HEK293 (cell line): ENCODE measurements around the gene DCLK1.

Experiments used
- ATF2 ChIP-seq: fragments of 450-650 bp; formaldehyde crosslinking; IDR thresholded peaks from 2 replicates; pipeline ENCODE4 v1.5.1; 2016; ENCODE audit warnings: missing biosample characterization, missing genetic modification characterization, low read depth
- PRDM6 ChIP-seq: fragments of 450-650 bp; formaldehyde crosslinking; IDR thresholded peaks from 2 replicates; pipeline ENCODE4 v1.5.1; 2017; ENCODE audit warnings: missing biosample characterization, missing genetic modification characterization
- SCRT1 ChIP-seq: fragments of 450-650 bp; formaldehyde crosslinking; IDR thresholded peaks from 2 replicates; pipeline ENCODE4 v1.5.1; 2016; ENCODE audit warnings: missing biosample characterization, missing genetic modification characterization, borderline replicate concordance
- SCRT2 ChIP-seq: fragments of 450-650 bp; formaldehyde crosslinking; IDR thresholded peaks from 2 replicates; pipeline ENCODE4 v1.5.1; 2016; ENCODE audit warnings: missing biosample characterization, missing genetic modification characterization
- YY2 ChIP-seq: fragments of 450-650 bp; formaldehyde crosslinking; IDR thresholded peaks from 2 replicates; pipeline ENCODE4 v1.5.1; 2016; ENCODE audit warnings: missing biosample characterization, missing genetic modification characterization
- ZBTB6 ChIP-seq: fragments of 450-650 bp; formaldehyde crosslinking; IDR thresholded peaks from 2 replicates; pipeline ENCODE4 v1.5.1; 2017; ENCODE audit warnings: missing biosample characterization, missing genetic modification characterization
- ZFP37 ChIP-seq: fragments of 450-650 bp; formaldehyde crosslinking; IDR thresholded peaks from 2 replicates; pipeline ENCODE4 v1.5.1; 2016; ENCODE audit warnings: missing biosample characterization, missing genetic modification characterization
- ZNF138 ChIP-seq: fragments of 450-650 bp; formaldehyde crosslinking; IDR thresholded peaks from 2 replicates; pipeline ENCODE4 v1.5.1; 2016; ENCODE audit warnings: missing biosample characterization, missing genetic modification characterization, borderline replicate concordance
- ZNF148 ChIP-seq: fragments of 450-650 bp; formaldehyde crosslinking; IDR thresholded peaks from 2 replicates; pipeline ENCODE4 v1.5.0; 2017; ENCODE audit warnings: missing biosample characterization, missing genetic modification characterization, borderline replicate concordance
- ZNF174 ChIP-seq: fragments of 450-650 bp; formaldehyde crosslinking; IDR thresholded peaks from 2 replicates; pipeline ENCODE4 v1.5.0; 2017; ENCODE audit warnings: missing biosample characterization, mild to moderate bottlenecking, missing genetic modification characterization
- ZNF24 ChIP-seq: fragments of 450-650 bp; formaldehyde crosslinking; IDR thresholded peaks from 2 replicates; pipeline ENCODE4 v1.5.1; 2016; ENCODE audit warnings: missing biosample characterization, missing genetic modification characterization
- ZNF426 ChIP-seq: fragments of 450-650 bp; formaldehyde crosslinking; IDR thresholded peaks from 2 replicates; pipeline ENCODE4 v1.5.1; 2017; ENCODE audit warnings: missing biosample characterization, missing genetic modification characterization, mild to moderate bottlenecking, inconsistent platforms, moderate library complexity
- ZNF433 ChIP-seq: fragments of 450-650 bp; formaldehyde crosslinking; IDR thresholded peaks from 2 replicates; pipeline ENCODE4 v1.5.1; 2016; ENCODE audit warnings: missing biosample characterization, missing genetic modification characterization, low read depth
- ZNF548 ChIP-seq: fragments of 450-650 bp; formaldehyde crosslinking; IDR thresholded peaks from 2 replicates; pipeline ENCODE4 v1.5.1; 2016; ENCODE audit warnings: missing biosample characterization, missing genetic modification characterization
- ZNF610 ChIP-seq: fragments of 450-650 bp; formaldehyde crosslinking; IDR thresholded peaks from 2 replicates; pipeline ENCODE4 v1.5.1; 2016; ENCODE audit warnings: missing biosample characterization, missing genetic modification characterization, borderline replicate concordance
- ZNF664 ChIP-seq: fragments of 450-650 bp; formaldehyde crosslinking; IDR thresholded peaks from 2 replicates; pipeline ENCODE4 v1.5.1; 2016; ENCODE audit warnings: missing biosample characterization, missing genetic modification characterization
- ZNF677 ChIP-seq: fragments of 450-650 bp; IDR thresholded peaks from 2 replicates; pipeline ENCODE4 v1.5.0; 2018; ENCODE audit warnings: missing biosample characterization, mild to moderate bottlenecking, missing genetic modification characterization, moderate library complexity
- ZNF707 ChIP-seq: fragments of 450-650 bp; formaldehyde crosslinking; IDR thresholded peaks from 2 replicates; pipeline ENCODE4 v1.5.1; 2016; ENCODE audit warnings: missing biosample characterization, missing genetic modification characterization
- ZNF785 ChIP-seq: fragments of 450-650 bp; formaldehyde crosslinking; IDR thresholded peaks from 2 replicates; pipeline ENCODE4 v1.5.1; 2016; ENCODE audit warnings: missing biosample characterization, missing genetic modification characterization
- TF ChIP-seq, protein P1 (sequence below): fragments of 450-650 bp; formaldehyde crosslinking; conservative IDR thresholded peaks from 2 replicates; pipeline ENCODE4 v1.5.1; 2016; ENCODE audit warnings: low read depth, missing biosample characterization, missing genetic modification characterization
- TF ChIP-seq, protein P2 (sequence below): fragments of 450-650 bp; formaldehyde crosslinking; IDR thresholded peaks from 2 replicates; pipeline ENCODE4 v1.5.1; 2016; ENCODE audit warnings: missing biosample characterization, missing genetic modification characterization
- TF ChIP-seq, protein P3 (sequence below): fragments of 450-650 bp; formaldehyde crosslinking; IDR thresholded peaks from 2 replicates; pipeline ENCODE4 v1.5.1; 2016; ENCODE audit warnings: missing biosample characterization, missing genetic modification characterization, borderline replicate concordance

DCLK1 gene

GRCh38 chr13:36163809-36164308 is 32.7 kb upstream of the DCLK1 start (continued):
- TF ChIP-seq ZNF610 (tag by site-specific recombination) = peak; percentile 72; the same call in 1 of the 2 replicates
- no peak for TF ChIP-seq ZNF24
- TF ChIP-seq ATF2 (tag by site-specific recombination) = no peak
- TF ChIP-seq ZNF548 (tag by site-specific recombination) = no peak
- no peak for TF ChIP-seq SCRT2 (tag by site-specific recombination)
- no peak for TF ChIP-seq ZNF148
- no peak for TF ChIP-seq ZNF174 (tag by site-specific recombination)
- no peak for TF ChIP-seq ZNF707 (tag by site-specific recombination)
- TF ChIP-seq, protein P1, sequence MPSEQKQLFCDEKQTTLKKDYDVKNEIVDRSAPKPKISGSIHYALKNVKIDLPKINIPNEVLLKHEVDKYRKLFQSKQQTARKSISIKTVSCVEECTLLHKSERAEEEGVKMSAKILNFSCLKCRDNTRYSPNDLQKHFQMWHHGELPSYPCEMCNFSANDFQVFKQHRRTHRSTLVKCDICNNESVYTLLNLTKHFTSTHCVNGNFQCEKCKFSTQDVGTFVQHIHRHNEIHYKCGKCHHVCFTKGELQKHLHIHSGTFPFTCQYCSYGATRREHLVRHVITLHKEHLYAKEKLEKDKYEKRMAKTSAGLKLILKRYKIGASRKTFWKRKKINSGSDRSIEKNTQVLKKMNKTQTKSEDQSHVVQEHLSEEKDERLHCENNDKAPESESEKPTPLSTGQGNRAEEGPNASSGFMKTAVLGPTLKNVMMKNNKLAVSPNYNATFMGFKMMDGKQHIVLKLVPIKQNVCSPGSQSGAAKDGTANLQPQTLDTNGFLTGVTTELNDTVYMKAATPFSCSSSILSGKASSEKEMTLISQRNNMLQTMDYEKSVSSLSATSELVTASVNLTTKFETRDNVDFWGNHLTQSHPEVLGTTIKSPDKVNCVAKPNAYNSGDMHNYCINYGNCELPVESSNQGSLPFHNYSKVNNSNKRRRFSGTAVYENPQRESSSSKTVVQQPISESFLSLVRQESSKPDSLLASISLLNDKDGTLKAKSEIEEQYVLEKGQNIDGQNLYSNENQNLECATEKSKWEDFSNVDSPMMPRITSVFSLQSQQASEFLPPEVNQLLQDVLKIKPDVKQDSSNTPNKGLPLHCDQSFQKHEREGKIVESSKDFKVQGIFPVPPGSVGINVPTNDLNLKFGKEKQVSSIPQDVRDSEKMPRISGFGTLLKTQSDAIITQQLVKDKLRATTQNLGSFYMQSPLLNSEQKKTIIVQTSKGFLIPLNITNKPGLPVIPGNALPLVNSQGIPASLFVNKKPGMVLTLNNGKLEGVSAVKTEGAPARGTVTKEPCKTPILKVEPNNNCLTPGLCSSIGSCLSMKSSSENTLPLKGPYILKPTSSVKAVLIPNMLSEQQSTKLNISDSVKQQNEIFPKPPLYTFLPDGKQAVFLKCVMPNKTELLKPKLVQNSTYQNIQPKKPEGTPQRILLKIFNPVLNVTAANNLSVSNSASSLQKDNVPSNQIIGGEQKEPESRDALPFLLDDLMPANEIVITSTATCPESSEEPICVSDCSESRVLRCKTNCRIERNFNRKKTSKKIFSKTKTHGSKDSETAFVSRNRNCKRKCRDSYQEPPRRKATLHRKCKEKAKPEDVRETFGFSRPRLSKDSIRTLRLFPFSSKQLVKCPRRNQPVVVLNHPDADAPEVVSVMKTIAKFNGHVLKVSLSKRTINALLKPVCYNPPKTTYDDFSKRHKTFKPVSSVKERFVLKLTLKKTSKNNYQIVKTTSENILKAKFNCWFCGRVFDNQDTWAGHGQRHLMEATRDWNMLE (tag by site-specific recombination) = no peak
- TF ChIP-seq YY2 (tag by site-specific recombination) = no peak
- TF ChIP-seq, protein P2, sequence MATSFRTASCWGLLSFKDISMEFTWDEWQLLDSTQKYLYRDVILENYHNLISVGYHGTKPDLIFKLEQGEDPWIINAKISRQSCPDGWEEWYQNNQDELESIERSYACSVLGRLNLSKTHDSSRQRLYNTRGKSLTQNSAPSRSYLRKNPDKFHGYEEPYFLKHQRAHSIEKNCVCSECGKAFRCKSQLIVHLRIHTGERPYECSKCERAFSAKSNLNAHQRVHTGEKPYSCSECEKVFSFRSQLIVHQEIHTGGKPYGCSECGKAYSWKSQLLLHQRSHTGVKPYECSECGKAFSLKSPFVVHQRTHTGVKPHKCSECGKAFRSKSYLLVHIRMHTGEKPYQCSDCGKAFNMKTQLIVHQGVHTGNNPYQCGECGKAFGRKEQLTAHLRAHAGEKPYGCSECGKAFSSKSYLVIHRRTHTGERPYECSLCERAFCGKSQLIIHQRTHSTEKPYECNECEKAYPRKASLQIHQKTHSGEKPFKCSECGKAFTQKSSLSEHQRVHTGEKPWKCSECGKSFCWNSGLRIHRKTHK = no peak
- no peak for TF ChIP-seq ZNF426 (tag by site-specific recombination)
- TF ChIP-seq ZNF433 (tag by site-specific recombination) = no peak
- TF ChIP-seq PRDM6 (tag by site-specific recombination) = peak; percentile 90
- no peak for TF ChIP-seq ZNF664 (tag by site-specific recombination)
- TF ChIP-seq, protein P3, sequence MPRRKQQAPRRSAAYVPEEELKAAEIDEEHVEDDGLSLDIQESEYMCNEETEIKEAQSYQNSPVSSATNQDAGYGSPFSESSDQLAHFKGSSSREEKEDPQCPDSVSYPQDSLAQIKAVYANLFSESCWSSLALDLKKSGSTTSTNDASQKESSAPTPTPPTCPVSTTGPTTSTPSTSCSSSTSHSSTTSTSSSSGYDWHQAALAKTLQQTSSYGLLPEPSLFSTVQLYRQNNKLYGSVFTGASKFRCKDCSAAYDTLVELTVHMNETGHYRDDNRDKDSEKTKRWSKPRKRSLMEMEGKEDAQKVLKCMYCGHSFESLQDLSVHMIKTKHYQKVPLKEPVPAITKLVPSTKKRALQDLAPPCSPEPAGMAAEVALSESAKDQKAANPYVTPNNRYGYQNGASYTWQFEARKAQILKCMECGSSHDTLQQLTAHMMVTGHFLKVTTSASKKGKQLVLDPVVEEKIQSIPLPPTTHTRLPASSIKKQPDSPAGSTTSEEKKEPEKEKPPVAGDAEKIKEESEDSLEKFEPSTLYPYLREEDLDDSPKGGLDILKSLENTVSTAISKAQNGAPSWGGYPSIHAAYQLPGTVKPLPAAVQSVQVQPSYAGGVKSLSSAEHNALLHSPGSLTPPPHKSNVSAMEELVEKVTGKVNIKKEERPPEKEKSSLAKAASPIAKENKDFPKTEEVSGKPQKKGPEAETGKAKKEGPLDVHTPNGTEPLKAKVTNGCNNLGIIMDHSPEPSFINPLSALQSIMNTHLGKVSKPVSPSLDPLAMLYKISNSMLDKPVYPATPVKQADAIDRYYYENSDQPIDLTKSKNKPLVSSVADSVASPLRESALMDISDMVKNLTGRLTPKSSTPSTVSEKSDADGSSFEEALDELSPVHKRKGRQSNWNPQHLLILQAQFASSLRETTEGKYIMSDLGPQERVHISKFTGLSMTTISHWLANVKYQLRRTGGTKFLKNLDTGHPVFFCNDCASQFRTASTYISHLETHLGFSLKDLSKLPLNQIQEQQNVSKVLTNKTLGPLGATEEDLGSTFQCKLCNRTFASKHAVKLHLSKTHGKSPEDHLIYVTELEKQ (tag by site-specific recombination) = no peak; the same call in 1 of the 2 replicates
- TF ChIP-seq SCRT1 = peak; percentile 39; the same call in 1 of the 2 replicates
- no peak for TF ChIP-seq ZNF677 (tag by site-specific recombination)
- no peak for TF ChIP-seq ZNF138 (tag by site-specific recombination)
- peak; percentile 78; the same call in 1 of the 2 replicates for TF ChIP-seq ZFP37 (tag by site-specific recombination)
- no peak for TF ChIP-seq ZBTB6 (tag by site-specific recombination)
- TF ChIP-seq ZNF785 (tag by site-specific recombination) = no peak
